HUES6 (cell line): ENCODE measurements around the gene PIEZO1.

Source experiments
- H3K27ac ChIP-seq: 2 replicates; pipeline ENCODE4 v1.7.0; 2013; ENCODE audit warnings: low read depth, mild to moderate bottlenecking, low read length, inconsistent platforms
- H3K27me3 ChIP-seq: 2 replicates; pipeline ENCODE4 v1.6.1; 2013; ENCODE audit warnings: low read length; ENCODE audit not compliant: control insufficient read depth, insufficient read depth
- H3K36me3 ChIP-seq: 2 replicates; pipeline ENCODE4 v1.6.1; 2013; ENCODE audit warnings: low read length; ENCODE audit not compliant: control insufficient read depth, insufficient read depth
- H3K4me1 ChIP-seq: 2 replicates; pipeline ENCODE4 v1.6.1; 2013; ENCODE audit warnings: low read length; ENCODE audit not compliant: control insufficient read depth, insufficient read depth
- H3K4me3 ChIP-seq: 2 replicates; pipeline ENCODE4 v1.5.1; 2013; ENCODE audit warnings: low read depth, low read length
- H3K9ac ChIP-seq: one replicate; pipeline ENCODE4 v1.6.1; 2013; ENCODE audit warnings: mild to moderate bottlenecking, low read length
- H3K9me3 ChIP-seq: 2 replicates; pipeline ENCODE4 v1.6.1; 2013; ENCODE audit warnings: low read depth, low read length; ENCODE audit not compliant: control insufficient read depth, insufficient read depth

The PIEZO1 gene

GRCh38 chr16:88815901-88816589, 31.0 kb upstream of the PIEZO1 start:
- Histone ChIP-seq H3K36me3 (no peaks in the 10 kb centered on the region), H3K27ac (no peak overlapping the region), H3K9me3 (no peaks in the 10 kb centered on the region), H3K4me3 (no peak overlapping the region), H3K4me1 (peaks cover 4% of the 10 kb centered on the region; the same call in 1 of the 2 replicates), H3K27me3 (no peaks in the 10 kb centered on the region), H3K9ac (no peak overlapping the region)

GRCh38 chr16:88815227-88815626, 30.2 kb upstream of the PIEZO1 start:
- no peaks in the 10 kb centered on the region for H3K9me3 ChIP-seq
- H3K27me3 ChIP-seq = no peaks in the 10 kb centered on the region
- peaks cover 5% of the 10 kb centered on the region for H3K36me3 ChIP-seq
- peaks cover 12% of the 10 kb centered on the region for H3K4me1 ChIP-seq
- H3K9ac ChIP-seq = no peak overlapping the region
- H3K4me3 ChIP-seq = no peak overlapping the region
- H3K27ac ChIP-seq = no peak overlapping the region

- Histone ChIP-seq H3K36me3 (peaks cover 16% of the 10 kb centered on the region), H3K4me3 (no peak overlapping the region), H3K27ac (no peak overlapping the region), H3K9me3 (no peaks in the 10 kb centered on the region), H3K4me1 (peaks cover 18% of the 10 kb centered on the region), H3K27me3 (no peaks in the 10 kb centered on the region), H3K9ac (no peak overlapping the region)
These were observed 29.1 kb upstream of the PIEZO1 start for GRCh38 chr16:88814144-88814502.

GRCh38 chr16:88813269-88814143, 28.5 kb upstream of the PIEZO1 start:
- no peak overlapping the region for H3K9ac ChIP-seq
- no peaks in the 10 kb centered on the region for H3K27me3 ChIP-seq
- H3K4me1 ChIP-seq = peaks cover 18% of the 10 kb centered on the region
- H3K4me3 ChIP-seq = no peak overlapping the region
- no peak overlapping the region; the same call in 1 of the 2 replicates for H3K27ac ChIP-seq
- H3K9me3 ChIP-seq = no peaks in the 10 kb centered on the region
- H3K36me3 ChIP-seq = peaks cover 21% of the 10 kb centered on the region

- peak overlapping the region; percentile 90 for H3K4me3 ChIP-seq
- peak overlapping the region; percentile 86 for H3K9ac ChIP-seq
- H3K4me1 ChIP-seq = peaks cover 14% of the 10 kb centered on the region
- H3K27ac ChIP-seq = peak overlapping the region; percentile 95; the same call in 1 of the 2 replicates
- H3K36me3 ChIP-seq = peaks cover 29% of the 10 kb centered on the region
- H3K27me3 ChIP-seq = no peaks in the 10 kb centered on the region
- H3K9me3 ChIP-seq = no peaks in the 10 kb centered on the region
These were observed 27.7 kb upstream of the PIEZO1 start for GRCh38 chr16:88812513-88813268.

DNA sequence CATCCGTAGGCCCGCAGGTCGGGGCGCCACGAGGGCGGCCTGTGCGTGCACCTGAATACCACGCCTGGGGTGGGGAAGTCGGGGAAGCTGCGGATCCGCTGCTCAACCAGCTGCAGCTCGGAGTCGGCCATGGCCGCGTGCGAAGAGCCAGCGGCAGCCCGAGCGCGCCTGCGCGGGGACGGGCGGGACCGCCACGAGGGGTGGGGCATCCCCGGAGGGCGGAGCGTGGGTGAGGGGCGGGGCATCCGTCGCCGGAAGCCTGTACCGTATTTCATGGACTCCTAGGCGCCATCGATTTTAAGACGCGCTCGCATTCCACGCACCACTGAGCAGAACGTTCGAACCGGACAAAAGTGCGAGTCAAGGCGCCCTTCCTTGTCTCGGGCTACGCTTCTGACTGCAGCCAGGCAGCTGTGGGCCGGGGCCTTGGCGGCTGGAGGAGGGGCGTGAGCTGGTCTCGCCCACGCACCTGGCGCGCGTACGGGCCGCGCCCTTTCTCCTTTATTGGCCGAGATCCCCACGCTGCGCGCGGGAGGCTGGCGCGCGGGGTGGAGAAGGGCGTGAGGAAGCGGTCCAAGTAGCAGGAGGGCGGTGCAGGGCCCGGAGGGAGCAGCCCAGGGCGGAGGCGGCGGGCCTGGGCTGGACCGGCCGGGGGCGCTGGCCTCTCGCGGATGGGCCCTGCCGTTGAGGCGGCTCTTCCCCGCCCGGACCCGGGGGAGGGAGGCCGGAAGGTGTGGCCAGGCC, 26.9 kb upstream of the PIEZO1 start, which contains the start of gene APRT:
Gene APRT (minus strand): TSS at position 160 of the 744 bp plus-strand sequence. CDS start 29 bp downstream, at position 131.
- Histone ChIP-seq H3K36me3 (peaks cover 37% of the 10 kb centered on the region), H3K27me3 (no peaks in the 10 kb centered on the region), H3K4me3 (peak within 1 kb of the TSS; percentile 90), H3K9me3 (no peaks in the 10 kb centered on the region), H3K27ac (peak within 1 kb of the TSS; percentile 95), H3K4me1 (peaks cover 14% of the 10 kb centered on the region), H3K9ac (peak within 1 kb of the TSS; percentile 93)

- peak overlapping the region; percentile 95 for H3K27ac ChIP-seq
- peaks cover 14% of the 10 kb centered on the region for H3K4me1 ChIP-seq
- H3K4me3 ChIP-seq = peak overlapping the region; percentile 90
- H3K9me3 ChIP-seq = no peaks in the 10 kb centered on the region
- no peaks in the 10 kb centered on the region for H3K27me3 ChIP-seq
- H3K36me3 ChIP-seq = peaks cover 45% of the 10 kb centered on the region
- peak overlapping the region; percentile 93 for H3K9ac ChIP-seq
These were observed 26.1 kb upstream of the PIEZO1 start for GRCh38 chr16:88810912-88811768.

DNA sequence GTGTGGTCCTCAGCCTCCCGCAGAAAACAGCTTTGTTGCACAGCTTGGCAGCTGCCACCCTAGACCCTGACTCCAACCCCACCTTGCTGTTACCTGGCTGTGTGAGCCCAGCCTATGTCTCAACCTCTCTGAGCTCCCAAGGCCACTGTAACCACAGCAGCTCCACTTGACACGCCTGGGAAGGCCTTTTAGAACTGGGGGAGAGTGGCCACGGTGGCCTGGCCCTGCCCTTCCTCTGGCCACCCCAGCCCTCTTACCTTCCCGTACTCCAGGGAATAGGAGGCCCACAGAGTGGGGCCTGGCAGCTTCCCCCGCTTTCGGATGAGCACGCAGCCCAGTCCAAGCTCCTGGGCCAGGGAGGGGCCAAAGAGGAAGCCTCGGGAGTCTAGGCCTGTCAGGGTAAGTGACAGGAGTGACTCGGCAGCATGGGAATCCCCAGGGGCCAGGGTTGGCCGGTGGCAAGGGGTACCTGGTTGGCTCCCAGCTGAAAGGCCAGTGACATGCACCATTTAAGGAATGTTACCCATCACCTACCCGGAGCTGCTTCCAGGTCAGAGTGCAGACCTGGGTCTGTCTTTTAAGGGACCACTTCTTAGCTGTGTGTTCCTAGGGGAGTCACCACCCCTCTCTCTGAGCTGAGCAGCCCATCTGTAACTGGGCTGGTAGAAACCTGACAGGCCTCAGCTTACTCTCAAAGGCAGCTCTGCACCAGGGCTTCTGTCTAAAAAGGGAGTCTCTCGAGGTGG, 25.3 kb upstream of the PIEZO1 start:
- peak overlapping the region; percentile 95 for H3K27ac ChIP-seq
- no peaks in the 10 kb centered on the region for H3K27me3 ChIP-seq
- H3K9me3 ChIP-seq = no peaks in the 10 kb centered on the region
- H3K4me1 ChIP-seq = peaks cover 14% of the 10 kb centered on the region
- H3K36me3 ChIP-seq = peaks cover 53% of the 10 kb centered on the region
- peak overlapping the region; percentile 93 for H3K9ac ChIP-seq
- peak overlapping the region; percentile 90 for H3K4me3 ChIP-seq

- H3K4me1 ChIP-seq = peaks cover 14% of the 10 kb centered on the region
- H3K27me3 ChIP-seq = no peaks in the 10 kb centered on the region
- peak overlapping the region; percentile 93 for H3K9ac ChIP-seq
- H3K4me3 ChIP-seq = 0 out of 2 replicates have a peak overlapping the region, but pooled peaks have one; percentile 90
- no peaks in the 10 kb centered on the region for H3K9me3 ChIP-seq
- H3K36me3 ChIP-seq = peaks cover 59% of the 10 kb centered on the region
- H3K27ac ChIP-seq = no peak overlapping the region
These were observed 24.7 kb upstream of the PIEZO1 start for GRCh38 chr16:88809676-88810165.
